Adipocyte (in vitro differentiated cells): Measurements from ENCODE around the gene BRCA1.
A peak's percentile ranks its signal among the peaks of the same experiment; 100 is the strongest.
"Not testable (repeated sequence)": the region's sequence is repeated elsewhere in the genome, so short reads cannot be mapped to it uniquely, and the experiment has no call there.

Source experiments
- DNase-seq: peaks from one replicate; pipeline ENCODE4 v3.0.0-alpha.2; 2015; ENCODE audit warnings: low read depth
- H3K27me3 ChIP-seq: replicated peaks from 2 replicates; pipeline ENCODE4 v1.7.0; 2013; ENCODE audit warnings: mild to moderate bottlenecking, low read length, moderate library complexity; ENCODE audit not compliant: control insufficient read depth, insufficient read depth
- H3K36me3 ChIP-seq: 2 replicates; pipeline ENCODE4 v1.7.0; 2013; ENCODE audit warnings: low read length, mild to moderate bottlenecking, moderate library complexity; ENCODE audit not compliant: control insufficient read depth, insufficient read depth, severe bottlenecking
- H3K4me1 ChIP-seq: 2 replicates; pipeline ENCODE4 v1.7.0; 2013; ENCODE audit warnings: mild to moderate bottlenecking, low read length, moderate library complexity; ENCODE audit not compliant: control insufficient read depth, insufficient read depth
- H3K4me3 ChIP-seq: 2 replicates; pipeline ENCODE4 v1.7.0; 2013; ENCODE audit warnings: mild to moderate bottlenecking, low read length, moderate library complexity
- H3K9ac ChIP-seq: 2 replicates; pipeline ENCODE4 v1.7.0; 2013; ENCODE audit warnings: mild to moderate bottlenecking, low read length, moderate library complexity
- H3K9me3 ChIP-seq: 2 replicates; pipeline ENCODE4 v1.7.0; 2013; ENCODE audit warnings: mild to moderate bottlenecking, low read length, moderate library complexity; ENCODE audit not compliant: control insufficient read depth

BRCA1 gene

GRCh38 chr17:43010667-43011308, 114.4 kb downstream of the BRCA1 start:
- Histone ChIP-seq H3K9ac (no peak overlapping the region), H3K27me3 (no peaks in the 10 kb centered on the region), H3K9me3 (no peaks in the 10 kb centered on the region), H3K4me3 (no peak overlapping the region), H3K36me3 (peaks cover 27% of the 10 kb centered on the region), H3K4me1 (peaks cover 33% of the 10 kb centered on the region)
- no peak for DNase-seq

- no peaks in the 10 kb centered on the region for H3K9me3 ChIP-seq
- H3K27me3 ChIP-seq: no peaks in the 10 kb centered on the region
- H3K4me3 ChIP-seq: peak within 1 kb of the TSS; percentile 99
- peaks cover 23% of the 10 kb centered on the region for H3K4me1 ChIP-seq
- peak; percentile 91 for DNase-seq
- peaks cover 18% of the 10 kb centered on the region for H3K36me3 ChIP-seq
- peak within 1 kb of the TSS; percentile 99 for H3K9ac ChIP-seq
These were observed 118.3 kb downstream of the BRCA1 start, which contains the start of gene IFI35 for GRCh38 chr17:43006639-43007551. Gene IFI35, plus strand, starts transcription at chr17:43006784. Its CDS starts 164 bp downstream, at chr17:43006948.

DNA sequence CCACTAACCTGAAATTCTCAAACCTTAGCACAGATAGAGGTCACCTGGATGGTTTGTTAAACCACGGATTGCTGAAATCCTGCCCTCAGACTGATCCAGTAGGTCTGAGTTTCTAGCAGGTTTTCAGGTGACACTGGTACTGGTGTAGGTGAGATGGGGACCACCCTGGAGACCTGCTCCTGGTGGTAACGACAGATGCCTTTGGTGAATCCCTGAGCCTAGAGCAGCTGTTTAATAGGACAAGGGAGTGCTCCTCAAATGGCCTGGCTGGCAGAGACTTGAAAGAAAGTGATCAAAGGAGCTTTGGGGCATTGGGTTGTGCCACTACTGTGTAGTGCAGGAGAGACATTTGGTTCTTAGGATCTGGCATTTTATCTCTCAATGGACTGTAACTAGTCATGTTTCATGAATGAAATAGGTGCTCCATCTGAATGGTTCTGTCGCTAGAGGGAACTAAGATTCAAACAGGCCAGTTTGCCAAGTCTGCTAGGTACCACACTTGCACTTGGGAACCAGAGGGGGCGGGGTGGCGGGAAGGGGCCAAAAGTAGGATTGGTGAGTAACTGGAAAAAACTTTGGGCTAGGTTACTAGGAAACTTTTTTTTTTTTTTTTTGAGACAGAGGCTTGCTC, 121.5 kb downstream of the BRCA1 start:
- peaks cover 42% of the 10 kb centered on the region for H3K36me3 ChIP-seq
- no peak for DNase-seq
- no peaks in the 10 kb centered on the region for H3K27me3 ChIP-seq
- H3K9ac ChIP-seq: no peak overlapping the region
- no peaks in the 10 kb centered on the region for H3K9me3 ChIP-seq
- peaks cover 43% of the 10 kb centered on the region for H3K4me1 ChIP-seq
- H3K4me3 ChIP-seq: no peak overlapping the region

GRCh38 chr17:43000894-43001293, 124.3 kb downstream of the BRCA1 start:
- peaks cover 44% of the 10 kb centered on the region for H3K4me1 ChIP-seq
- H3K9ac ChIP-seq: peak overlapping the region; percentile 47
- H3K9me3 ChIP-seq, H3K27me3 ChIP-seq, DNase-seq: not testable (repeated sequence)
- peaks cover 42% of the 10 kb centered on the region for H3K36me3 ChIP-seq
- peak overlapping the region; percentile 19 for H3K4me3 ChIP-seq

DNA sequence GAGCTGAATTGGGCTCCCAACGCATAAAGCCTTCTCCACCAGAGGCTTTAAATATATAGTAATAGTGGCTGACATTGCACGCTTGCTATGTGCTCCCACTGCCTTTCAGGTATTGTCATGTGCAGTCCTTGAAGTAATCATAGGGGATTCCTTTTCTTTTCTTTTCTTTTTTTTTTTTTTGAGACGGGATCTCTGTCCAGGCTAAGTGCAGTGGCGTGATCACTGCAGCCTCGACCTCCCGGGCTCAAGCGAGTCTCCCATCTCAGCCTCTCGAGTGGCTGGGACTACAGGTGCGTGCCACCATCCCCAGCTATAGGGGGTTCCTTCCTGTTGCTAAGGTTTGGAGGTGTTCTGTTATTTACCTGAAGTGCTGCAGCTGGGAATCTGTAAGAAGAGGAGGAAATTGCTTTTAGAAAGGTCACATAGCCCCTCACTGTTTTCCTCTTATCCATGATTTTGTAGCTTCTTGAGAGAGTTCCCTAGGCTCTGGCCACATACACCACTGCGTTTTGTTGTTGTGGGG, 126.1 kb downstream of the BRCA1 start:
- H3K9ac ChIP-seq: peak overlapping the region; percentile 99
- H3K36me3 ChIP-seq: peaks cover 50% of the 10 kb centered on the region
- H3K4me1 ChIP-seq: peaks cover 44% of the 10 kb centered on the region
- peak overlapping the region; percentile 98 for H3K4me3 ChIP-seq
- DNase-seq: peak; percentile 19
- no peaks in the 10 kb centered on the region for H3K9me3 ChIP-seq
- no peaks in the 10 kb centered on the region for H3K27me3 ChIP-seq

- no peaks in the 10 kb centered on the region for H3K27me3 ChIP-seq
- peak; percentile 100 for DNase-seq
- peak within 1 kb of the TSS; percentile 99 for H3K9ac ChIP-seq
- H3K36me3 ChIP-seq: peaks cover 49% of the 10 kb centered on the region
- peaks cover 38% of the 10 kb centered on the region for H3K4me1 ChIP-seq
- no peaks in the 10 kb centered on the region for H3K9me3 ChIP-seq
- H3K4me3 ChIP-seq: peak within 1 kb of the TSS; percentile 98
These were observed 126.9 kb downstream of the BRCA1 start, which contains the start of gene RPL27 for GRCh38 chr17:42997984-42998938. Gene RPL27, plus strand, starts transcription at chr17:42998419. Its CDS starts 332 bp downstream, at chr17:42998751.

DNA sequence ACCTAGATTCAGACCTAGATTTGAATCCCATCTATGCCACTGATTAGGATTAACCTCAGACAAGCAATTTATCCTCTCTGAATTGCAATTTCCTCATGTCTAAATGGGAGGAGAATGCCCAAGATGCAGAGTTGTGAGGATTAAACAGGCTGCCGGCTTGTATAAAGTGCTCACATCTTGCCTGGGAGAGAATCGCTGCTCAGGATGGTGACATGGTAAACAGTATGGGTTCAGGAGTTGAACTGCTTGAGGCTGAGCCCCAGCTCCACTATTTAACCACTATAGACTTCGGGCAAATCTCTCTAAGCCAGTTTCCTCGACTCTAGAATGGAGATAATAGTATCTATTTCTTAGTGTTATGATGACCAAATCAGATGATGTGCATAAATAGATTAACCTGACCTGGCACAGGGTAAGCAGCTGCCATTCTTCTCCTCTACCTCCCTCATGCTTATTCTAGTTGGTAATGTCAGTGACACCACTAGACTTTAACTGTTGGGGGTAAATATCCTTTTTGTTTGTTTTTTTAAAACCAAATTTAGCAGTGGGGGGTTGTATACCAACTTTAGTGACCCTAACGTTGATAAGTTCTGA, 127.7 kb downstream of the BRCA1 start:
- H3K4me3 ChIP-seq: peak overlapping the region; percentile 53
- H3K27me3 ChIP-seq: no peaks in the 10 kb centered on the region
- no peaks in the 10 kb centered on the region for H3K9me3 ChIP-seq
- no peak for DNase-seq
- H3K36me3 ChIP-seq: peaks cover 49% of the 10 kb centered on the region
- H3K9ac ChIP-seq: peak overlapping the region; percentile 80
- H3K4me1 ChIP-seq: peaks cover 36% of the 10 kb centered on the region
